AG08396 (cell line): Measurements from ENCODE around the gene ALG2.

Experiments used
- DNase-seq: peaks from one replicate; pipeline ENCODE4 v3.0.0; 2012; ENCODE audit warnings: low spot score, mixed read lengths

The ALG2 gene

DNA sequence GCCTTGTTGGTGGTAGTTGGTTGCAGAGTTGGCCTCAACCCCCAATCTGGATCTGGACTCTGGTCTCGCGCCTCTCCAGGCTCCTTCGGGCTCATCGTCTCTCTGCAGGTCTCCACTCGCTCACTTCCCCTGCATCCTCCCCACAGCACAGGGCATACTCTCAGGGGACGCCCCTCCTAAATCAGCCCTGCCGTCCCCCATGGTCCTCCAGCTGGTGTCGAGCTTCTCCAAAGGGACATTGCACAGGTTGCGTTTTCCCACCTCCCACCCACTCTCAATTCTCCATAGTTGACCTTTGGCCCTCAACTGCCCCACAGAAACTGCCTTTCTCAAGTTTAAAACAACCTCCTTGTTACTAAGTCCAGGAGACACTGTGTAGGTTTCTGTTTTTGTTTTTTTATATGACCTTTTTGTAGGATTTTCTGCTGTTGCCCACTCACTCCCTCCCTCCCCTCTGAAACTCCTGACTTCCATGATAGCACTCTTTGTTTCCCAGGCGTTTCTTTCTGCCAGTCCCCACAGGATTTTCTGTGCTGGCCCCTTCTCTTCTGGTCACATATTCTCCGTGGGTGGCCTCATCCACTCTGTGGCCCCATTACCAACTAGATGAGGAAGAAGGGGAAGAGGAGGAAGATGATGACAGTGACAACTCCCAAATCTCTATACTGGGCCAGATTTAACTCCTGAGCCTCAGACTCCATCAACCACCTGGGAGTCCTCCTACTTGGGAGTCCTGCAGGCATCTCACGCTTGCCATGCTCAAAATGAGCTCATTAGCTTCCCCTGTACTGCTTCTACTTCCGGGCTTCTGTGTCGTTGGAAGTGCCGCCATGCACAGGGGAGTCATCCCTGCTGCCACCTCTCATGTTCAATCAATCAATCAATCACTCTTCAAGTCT, 50.3 kb downstream of the ALG2 start:
- DNase-seq = no peak

DNA sequence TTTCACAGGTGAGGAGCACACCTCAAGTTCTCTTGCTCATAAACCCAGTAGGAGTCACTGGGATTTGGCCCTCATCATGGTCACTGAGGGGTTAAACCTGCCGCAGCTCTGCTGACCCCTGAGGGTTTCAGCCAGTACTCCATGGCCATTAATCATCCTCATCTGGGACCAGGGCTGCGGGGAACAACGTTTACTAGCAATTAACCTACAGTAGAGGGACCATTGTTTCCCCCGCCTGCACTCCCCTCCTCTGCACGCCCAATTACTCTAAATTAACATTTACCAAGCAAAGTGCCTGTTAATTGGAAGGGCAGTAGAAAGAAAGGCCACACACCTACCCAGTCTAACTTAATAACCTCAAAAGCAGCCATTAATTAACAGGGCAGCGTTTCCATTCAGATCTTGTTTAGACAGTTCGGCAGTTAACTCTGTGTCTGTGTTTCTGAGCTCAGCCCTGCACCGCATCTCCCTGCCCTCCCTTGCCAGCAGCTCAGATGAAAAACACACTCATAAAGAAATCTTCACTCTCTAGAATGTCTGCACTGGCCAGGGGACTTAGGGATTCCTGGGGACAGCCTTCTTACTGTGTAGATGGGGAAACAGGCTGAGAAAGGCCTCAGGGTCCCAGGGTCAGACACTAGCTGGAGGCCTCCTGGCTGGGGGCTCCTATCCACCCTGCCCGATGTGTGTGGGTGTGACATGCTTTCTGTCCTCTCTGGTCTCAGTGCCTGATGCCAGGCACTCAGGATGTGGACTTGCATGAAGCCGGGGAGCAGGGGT, 51.6 kb downstream of the ALG2 start:
- DNase-seq = no peak

DNA sequence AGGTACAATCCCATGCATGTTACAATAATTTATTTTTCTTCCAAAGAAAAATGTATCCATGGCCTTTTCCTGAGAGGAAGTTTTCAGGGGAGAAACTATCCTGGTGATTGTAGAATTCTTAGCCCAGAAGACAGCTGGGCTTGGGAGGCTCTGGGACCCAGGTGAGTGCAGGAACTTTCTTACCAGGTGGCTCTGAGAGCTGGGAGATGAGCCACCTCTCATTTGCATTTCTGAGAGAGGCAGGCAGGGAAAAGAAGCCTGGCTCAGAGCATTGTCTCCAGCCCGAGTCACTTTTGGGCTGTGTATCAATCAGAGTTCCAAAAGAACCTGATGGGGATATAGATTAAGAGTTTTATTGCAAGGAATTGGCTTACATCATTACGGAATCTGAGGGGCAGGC, 52.7 kb downstream of the ALG2 start:
- no peak for DNase-seq

DNA sequence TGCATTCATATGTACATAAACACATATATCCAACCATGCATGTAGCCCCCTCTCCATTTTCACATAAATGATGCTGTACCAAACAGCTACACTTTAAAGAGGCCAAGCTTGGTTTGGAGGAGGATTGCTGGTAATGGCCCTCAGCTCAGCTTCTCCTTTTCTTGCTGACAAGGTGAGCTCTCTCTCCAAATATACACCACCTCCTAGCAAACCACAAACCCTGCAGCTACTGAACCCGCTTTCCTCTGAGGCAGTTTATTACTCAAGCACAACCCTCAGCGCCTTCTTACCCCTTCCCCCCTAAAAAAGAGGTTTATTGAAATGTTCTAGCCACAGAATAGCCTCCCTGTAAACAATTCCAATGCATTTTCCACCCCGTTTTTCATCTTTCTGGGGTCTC, 54.0 kb downstream of the ALG2 start:
- no peak for DNase-seq

DNA sequence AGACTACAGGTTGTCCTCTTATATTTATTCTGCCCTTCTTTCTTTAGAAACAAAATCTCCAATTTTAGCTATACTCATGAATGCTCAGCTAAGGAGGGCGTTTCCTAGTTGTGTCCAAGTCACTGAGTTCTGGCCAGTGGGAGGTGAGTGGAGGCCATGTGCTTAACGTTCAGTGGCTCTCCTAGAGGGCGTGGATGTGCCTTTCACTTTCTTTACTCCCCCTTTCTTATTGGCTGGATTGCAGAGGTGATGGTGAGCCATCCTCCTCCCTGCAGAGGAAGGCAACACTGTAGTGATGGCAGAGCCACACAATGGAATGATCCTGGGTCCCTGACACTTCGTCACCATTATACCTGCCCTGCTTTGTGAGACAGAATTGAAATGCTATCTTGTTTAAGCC, 54.6 kb downstream of the ALG2 start:
- no peak for DNase-seq
